ENCODE measurements around the gene PPP1R16B.

Gene PPP1R16B

DNA sequence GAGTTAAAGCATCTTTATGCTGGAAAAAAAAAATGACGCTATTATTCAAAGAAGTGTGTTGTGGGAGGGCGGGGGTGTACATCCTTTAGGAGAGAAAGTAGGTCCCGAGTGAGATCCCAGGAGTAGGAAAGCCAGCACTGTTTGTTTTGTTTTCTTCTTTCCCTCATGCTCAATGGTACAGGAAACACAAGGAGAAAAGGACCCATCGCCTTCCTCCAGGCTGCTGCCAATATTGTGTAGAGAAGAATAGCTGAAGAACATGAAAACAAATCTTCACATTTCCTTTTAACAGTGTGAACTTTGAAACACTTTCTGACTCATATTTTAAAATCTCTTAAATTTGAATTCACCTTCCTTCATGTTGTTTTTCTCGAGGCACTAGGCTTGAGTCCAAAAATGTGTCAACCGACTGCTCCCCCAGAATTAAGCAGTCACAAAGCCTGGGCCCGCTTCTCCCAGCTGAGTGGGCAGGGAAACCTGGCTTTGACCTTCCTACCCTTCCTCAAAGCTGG lies 22.3 kb downstream of the PPP1R16B start:
- DNase-seq (ENCODE audit: low read depth): no peak

DNA sequence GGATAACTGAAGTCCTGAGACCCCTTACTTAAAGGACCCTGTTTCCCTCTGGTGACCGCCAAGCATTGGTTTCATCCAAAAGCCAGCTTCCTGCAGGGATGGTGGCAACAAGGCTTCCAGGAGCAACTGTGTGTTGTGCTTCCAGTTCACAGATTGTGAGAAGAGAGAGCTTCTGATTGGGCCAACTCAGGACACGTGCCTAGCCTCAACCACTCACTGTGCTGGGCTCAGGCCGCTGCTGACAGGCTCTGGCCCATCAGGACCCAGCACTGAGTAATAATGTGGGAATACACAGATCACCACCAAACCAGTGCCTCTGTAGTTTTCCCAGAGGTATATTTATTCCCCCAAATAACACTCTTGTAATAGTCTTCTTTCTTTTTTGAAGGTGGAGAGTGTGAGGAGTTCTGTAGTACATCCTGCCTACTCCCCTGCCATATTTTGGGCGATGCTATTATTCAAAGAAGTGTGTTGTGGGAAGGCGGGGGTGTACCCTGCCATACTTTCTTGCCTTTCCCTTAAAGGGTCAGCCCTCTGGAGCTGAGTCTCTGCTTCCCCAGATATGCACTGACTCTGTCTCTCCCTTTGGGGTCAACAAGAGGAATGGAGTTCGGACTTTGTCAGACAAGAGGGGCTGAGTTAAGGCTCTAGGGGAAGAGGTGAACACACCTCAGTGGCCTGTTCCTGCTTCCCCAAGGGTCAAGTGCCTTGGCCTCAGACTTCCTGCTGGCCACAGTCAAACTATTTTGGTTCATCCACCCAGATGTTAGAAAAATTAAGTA lies 23.2 kb downstream of the PPP1R16B start:
- DNase-seq (ENCODE audit: low read depth): no peak

DNA sequence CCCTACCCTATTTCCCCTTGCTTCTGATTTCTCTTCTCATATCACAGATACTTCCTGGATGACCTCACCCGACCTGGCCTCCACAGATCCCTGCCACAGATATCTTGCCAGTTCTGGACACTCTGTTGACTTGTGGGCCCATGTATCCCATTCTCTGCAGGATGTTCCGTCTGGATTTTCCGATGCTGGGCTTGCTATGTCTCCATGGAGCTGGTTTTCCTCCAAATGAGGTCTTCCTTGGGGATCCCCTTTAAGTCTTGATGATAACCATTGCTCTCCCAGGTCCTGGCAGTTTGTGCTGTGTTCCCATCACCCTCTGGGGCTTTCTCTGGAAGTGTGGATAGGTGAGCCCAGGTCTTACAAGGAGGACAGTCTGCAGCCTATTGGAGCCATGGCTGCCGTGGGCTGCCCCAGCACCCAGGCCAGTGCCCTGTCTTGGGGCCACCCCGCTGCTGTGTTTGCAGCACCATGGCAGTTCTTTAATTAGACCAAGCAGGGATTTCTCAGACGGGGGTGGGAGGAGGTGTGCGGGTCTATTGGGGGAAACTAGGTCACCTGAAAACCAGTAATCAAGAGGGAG lies 23.9 kb downstream of the PPP1R16B start:
- DNase-seq (ENCODE audit: low read depth): no peak

DNA sequence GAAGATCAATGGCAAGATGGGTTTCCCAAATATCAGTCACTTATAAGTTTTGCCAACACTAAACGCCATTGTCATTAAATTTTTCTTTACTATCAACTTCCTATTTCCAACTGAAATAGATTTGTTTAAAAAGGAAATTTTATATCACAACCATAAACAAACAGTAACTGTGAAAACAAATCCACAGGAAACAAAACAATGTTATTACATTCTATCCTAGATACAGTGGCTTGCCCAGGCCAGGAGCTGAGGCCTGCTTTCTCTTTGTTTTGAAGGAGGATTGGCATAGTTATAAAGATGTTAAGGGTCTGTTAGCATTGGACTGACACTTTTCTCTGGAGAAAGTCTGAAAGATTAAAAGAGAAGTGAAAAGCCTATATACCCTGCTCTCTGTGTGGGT lies 24.9 kb downstream of the PPP1R16B start:
- no peak for DNase-seq (ENCODE audit: low read depth)

DNA sequence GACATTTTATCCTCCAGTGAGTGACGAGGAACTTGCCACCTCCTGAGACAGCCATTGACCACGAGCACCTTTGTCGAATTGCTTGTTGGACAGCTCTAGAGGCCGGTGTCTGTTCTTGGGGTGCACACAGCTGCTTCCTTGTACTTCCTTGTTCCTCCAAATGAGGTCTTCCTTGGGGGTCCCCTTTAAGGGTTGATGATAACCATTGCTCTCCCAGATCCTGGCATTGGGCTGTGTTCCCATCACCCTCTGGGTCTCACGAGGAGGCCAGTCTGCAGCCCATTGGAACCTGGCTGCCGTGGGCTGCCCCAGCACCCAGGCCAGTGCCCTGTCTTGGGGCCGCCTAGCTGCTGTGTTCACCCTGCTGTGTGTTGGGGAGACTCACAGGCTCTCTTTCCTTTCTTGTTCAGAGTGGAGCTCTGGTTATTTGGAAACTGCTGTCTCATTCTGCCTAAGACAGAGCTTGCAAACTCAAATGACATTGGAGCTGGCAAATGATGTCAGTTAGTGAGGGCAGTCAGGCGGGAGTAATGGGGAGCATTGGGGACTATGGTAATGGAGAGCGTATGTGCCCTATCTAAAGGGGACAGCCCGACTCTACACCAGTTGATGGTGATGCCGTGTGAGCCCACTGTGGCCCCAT lies 25.7 kb downstream of the PPP1R16B start:
- DNase-seq (ENCODE audit: low read depth): no peak

DNA sequence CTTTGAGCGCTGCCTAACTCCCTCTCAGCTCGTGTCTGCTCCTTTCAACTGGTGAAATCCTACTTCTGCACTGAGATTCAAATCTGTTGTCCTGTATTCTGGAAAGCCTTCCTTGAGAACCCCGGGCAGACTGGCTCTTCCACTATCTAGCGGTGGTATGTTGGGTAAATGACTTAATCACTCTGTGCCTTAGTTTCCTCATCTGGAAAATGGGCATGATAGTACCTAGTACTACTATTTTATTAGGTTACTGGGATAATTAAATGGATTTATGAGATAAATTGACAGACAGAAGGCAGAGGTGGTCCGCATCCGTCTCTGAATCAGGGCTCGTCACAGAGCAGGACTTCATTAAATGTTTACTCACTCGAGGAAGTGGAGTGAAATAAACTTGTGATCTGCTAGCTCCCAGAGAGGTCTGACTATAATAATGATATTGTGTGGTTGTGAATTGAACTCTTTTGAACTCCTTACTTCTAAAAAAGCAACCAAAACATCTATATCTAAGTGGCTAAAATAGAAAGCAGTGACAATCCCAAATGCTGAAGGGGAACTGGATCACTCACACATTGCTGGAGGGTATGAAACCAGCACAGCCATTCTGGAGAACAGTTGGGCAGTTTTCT lies 26.6 kb downstream of the PPP1R16B start:
- DNase-seq (ENCODE audit: low read depth): no peak

DNA sequence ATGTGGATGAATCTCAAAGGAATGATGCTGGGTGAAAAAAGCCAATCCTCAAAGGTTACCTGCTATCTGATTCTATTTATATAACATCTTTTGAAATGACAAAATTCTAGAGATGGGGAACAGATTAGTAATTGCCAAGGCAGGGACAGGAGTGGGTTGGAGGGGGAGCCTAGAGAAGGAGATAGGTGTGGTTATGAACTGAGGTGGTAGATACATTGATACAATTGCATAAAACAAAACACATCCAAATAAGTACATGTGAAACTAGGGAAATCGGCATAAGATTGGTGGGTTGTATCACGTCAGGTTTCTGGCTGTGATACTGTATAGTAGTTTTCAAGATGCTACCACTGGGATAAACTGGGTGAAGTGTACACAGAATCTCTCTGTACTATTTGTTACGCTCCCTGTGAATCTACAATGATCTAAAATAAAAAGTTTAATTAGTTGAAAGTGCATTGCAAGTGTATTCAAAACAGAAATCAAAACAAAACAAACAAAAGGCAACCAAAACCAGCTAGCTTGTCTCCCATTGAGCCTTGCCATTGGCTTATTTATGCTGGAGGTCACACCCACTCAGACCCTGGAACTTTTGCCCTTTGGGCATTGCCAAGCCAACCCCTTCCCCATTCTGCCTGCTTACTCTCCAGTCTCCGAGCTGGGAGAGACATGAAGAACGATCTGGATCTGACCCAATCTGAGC lies 27.8 kb downstream of the PPP1R16B start:
- DNase-seq (ENCODE audit: low read depth): no peak

DNA sequence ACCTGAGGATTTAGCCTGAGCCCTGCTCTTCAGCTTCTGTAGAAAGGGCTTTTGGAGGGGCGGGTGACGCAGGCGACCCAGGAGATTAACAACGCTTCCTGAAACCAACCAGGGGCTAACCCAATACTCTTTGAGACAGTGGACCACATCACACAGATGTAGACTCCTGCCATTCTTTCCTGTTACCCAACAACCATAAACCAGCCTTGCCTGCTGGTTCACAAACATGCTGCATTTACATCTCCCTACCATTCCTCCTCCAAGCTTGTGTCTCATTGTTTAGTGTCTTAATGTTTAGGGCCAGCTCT lies 28.3 kb downstream of the PPP1R16B start:
- no peak for DNase-seq (ENCODE audit: low read depth)

DNA sequence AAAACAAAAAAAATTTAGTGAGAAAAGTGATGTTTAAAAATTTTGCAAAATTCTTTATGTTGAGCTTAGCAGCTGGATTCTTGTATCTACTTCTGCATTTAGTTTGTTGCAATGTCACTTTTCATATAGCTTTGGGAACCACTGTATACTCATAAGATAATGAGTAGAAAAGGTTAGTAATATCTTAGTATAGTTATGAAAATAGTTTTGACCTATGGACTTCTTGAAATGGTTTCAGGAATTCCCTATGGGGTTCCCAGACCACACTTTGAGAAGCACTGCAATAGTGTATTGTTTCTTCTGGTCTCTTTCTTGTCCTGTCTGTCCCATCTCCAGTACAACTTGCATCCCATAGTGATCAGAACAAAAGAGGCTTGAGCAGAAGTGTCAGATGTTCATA lies 29.4 kb downstream of the PPP1R16B start:
- no peak for DNase-seq (ENCODE audit: low read depth)

DNA sequence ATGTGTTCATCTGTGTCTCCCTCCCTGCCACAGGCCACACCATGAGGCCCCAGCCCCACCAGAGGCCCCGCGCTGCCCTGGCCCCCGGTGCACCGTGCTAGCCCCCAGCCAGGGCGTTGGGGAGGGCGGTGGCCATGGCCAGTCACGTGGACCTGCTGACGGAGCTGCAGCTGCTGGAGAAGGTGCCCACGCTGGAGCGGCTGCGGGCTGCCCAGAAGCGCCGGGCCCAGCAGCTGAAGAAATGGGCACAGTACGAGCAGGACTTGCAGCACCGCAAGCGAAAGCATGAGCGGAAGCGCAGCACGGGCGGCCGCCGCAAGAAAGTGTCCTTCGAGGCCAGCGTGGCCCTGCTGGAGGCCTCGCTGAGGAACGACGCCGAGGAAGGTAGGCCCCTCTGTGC lies 30.3 kb downstream of the PPP1R16B start:
- DNase-seq (ENCODE audit: low read depth): no peak

DNA sequence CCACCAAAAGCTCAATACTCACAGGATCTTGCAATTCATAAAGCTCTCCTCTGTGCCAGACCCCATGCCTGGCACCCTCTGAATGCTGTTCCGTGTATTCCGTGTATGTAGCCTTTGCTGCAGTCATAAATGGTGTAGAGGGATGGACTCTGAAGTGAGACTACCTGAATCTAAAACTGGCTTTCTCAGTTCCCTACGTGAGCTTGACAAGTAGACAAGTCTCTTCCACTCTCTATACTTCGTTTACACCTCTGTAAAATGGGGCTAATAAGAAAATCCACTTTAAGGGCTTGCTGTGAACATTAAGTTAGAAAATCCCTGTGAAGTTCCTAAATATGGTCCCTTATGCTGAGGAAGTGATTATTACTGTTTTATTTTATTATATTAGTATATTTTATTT lies 31.5 kb downstream of the PPP1R16B start:
- no peak for DNase-seq (ENCODE audit: low read depth)

DNA sequence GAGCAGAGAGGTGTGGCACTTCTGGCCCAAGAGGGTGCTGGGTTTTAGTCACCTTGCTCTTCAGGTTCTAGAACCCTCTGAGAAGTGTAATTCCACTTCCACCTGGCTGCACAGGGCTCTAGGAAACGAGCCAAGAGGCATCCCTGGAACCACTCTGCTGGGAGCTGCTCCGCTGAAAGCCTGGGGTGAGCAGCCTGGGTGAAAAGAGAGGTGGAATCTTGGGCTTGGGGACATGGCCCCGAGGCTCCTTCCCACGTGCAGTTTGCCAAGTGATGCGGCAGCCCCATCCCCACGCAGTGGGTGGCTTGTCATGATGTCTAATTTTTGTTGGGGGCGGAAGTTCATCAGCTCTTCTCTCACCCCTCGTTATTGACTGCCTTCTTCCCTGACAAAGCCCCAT lies 32.8 kb downstream of the PPP1R16B start:
- no peak for DNase-seq (ENCODE audit: low read depth)

DNA sequence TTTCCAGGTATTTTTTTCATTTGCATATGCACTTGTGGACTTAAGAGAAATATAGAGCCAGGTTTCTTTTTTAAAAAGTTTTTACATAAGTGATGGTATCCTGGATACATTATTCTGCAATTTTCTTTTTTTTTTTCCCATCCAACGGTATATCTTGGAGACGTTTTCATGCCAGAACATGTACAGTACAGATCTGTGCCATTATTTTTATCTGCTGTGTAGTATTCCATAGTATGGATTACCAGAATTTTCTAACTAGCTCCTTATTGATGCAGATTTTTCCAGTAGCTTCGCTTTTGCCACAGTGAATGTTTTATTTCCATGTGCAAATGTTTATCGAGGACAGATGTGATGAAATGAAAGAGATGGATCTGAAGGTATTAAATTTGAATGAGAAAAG lies 34.1 kb downstream of the PPP1R16B start:
- DNase-seq (ENCODE audit: low read depth): no peak

DNA sequence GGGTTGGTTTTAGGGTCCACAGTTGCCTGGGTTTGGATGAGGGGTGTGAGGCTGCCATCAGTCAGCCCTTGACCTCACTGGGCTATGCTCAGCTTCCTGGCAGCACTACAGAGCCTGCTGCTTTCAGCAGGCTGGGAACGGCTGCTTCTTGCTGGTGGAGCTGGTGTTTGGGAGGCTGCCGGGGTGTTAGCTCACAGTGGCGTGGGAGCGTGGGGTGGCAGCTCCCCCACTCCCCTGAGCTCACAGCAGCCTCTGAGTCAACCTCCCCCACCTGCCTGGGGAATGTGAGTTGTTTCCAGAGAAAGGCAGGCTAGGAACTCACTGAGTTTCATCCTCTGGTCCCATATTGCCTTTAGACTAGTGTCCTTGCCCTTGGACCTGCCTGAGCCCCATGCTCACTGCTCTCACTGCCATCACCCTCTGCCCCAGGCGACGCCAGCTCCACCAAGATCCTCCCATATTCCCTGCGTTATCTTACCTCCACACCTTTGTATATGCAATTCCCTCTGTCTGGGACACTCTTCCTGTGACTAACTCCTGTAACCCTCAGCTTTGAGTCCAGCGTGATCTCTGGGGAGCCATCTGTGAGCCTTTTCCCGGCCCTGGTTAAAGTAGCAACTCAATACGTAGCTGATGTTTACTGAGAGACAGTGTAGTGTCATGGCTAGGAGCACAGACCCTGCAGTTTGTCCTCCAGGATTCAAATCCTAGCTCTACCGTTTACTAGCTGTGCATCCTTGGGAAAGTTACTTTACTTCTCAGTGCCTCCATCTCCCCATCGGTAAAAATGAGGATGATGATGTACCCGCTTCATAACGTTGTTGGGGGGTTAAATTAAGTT lies 34.8 kb downstream of the PPP1R16B start:
- no peak for DNase-seq (ENCODE audit: low read depth)

DNA sequence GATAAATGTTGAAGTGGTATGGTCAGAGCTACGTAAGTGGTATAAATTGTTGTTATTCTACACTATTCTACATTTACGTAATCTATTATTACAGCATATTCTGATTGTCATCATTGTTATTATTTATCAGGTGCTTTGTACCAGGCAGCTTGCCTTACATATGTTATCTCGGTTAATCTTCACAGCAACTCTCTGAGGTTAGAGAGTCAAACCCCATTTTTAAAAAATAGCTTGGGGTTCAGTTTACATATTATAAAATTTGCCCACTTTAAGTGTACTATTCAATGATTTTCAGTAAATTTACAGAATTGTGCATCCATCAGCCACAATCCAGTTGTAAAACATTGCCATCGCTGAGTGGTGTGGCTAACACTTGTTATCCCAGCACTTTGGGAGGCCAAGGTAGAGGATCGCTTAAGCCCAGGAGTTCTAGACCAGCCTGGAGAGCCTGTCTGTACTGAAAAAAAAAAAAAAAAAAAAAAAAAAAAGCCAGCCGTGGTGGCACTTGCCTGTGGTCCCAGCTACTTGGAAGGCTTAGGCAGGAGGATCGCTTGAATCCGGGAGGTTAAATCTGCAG lies 35.5 kb downstream of the PPP1R16B start:
- DNase-seq (ENCODE audit: low read depth): no peak

DNA sequence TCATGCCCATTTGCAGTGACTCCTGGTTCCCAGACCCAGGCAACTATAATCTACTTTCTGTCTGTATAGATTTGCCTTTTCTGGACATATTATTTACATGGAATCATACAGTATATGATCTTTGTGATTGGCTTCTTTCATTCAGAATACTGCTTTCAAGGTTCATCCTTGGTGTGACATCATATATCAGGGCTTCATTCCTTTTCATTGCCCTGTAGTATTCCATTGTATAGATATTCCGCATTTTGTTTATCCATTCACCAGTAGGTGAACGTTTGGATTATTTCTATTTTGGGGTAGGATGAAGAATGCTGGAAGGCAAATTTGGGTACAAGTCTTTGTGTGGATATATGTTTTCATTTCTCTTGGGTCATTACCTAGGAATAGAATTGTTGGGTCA lies 36.1 kb downstream of the PPP1R16B start:
- DNase-seq (ENCODE audit: low read depth): no peak

DNA sequence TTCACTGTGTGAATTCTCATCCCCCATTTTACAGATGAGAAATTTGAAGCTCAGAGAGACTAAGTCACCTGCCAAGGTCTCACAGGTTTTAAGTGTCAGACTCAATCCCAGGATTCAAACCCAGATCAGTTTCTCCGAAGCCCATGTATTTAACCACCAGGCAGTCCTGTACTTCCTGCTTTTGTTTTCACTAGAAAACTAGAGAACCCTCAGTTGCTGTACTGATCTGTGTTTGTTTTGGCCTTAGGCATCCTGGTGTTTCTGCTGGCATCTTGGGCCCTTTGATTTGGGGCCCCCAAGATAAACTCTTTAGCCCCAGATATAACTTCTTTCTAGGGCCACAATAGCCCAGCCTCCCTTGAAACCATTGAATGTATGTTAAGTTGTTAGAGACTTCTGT lies 36.5 kb downstream of the PPP1R16B start:
- no peak for DNase-seq (ENCODE audit: low read depth)

DNA sequence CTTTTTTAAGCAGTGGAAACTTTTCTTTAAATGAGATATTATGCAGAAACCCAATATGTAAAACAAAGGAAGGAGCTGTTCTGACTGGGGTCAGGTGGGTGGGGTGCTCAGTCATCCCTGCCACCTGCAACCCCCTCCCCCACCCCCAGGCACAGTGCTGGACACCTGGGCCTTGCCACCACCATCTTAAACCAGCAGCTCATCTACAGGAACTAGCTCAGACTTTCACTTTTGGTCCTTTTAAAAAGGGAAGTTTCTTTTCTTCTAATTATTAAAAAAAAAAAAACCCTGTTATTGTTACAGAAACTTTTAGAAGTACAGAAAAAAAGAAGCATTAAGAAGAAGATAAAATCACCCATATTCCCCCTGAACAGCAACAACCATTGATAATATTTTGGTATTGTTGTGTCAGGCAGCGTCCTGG lies 37.1 kb downstream of the PPP1R16B start:
- no peak for DNase-seq (ENCODE audit: low read depth)

DNA sequence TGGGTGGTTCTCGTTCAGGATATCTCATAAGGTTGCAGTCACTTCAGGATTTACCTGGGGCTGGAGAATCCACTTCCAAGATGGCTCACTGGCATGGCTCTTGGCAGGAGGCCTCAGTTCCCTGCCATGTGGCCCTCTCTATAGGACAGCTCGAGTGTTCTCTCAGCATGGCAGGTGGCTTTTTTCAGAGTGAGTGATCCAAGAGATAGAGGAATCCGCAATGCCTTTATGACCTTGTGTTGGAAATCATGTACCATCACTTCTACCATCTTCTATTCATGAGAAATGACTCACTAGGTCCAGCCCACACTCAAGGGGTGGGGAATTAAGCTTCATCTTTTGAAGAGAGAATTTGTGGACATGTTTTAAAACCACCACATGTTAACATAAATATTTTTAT lies 37.8 kb downstream of the PPP1R16B start:
- DNase-seq (ENCODE audit: low read depth): no peak

DNA sequence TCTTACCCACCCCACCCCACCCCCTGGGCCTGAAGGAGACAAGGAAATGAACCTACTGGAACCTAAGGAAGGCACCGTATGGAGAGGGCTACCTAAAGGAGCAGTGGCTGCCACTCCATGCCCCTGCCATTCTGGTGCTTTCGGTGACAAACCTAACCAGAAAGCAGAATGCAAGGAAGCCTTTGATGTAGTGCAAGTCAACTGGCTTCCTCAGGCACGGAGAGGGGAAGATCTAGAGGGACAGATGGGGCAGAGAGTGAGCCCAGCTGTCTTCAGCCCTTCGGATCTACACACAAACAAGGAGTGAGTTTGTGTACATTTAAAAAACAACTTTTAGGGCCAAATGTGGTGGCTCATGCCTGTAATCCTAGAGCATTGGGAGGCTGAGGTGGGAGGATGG lies 39.5 kb downstream of the PPP1R16B start:
- DNase-seq (ENCODE audit: low read depth): no peak

DNA sequence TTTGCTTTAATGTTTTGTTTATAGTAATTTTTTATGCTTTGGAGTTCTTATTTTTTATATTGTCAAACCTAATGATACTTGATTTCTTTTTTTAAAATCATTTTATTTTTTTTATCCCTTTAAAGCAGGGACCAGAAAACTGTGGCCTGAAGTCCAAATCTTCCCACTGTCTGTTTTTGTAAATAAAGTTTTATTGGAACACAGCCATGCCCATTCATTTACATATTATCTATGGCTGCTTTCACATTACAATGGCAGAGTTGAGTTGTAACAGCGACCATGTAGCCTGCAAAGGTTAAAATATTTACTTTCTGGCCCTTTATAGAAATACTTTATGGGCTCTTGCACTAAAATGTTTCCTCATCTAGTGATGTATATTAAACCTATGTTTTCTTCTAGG lies 42.3 kb downstream of the PPP1R16B start:
- DNase-seq (ENCODE audit: low read depth): no peak

Data from non-pigmented ciliary epithelial cell (primary cell).